HCT116 (cell line): ENCODE measurements around the gene CHAC1. TPM values are rescaled to one million over a fixed set of nuclear protein-coding genes. Genes with fewer than 3 reads are reported as not detected.

Source experiments
- ATAC-seq: fragments of 200-7000 bp; cut with Tn5 transposase; 2 replicates; pipeline ENCODE4 v1.9.1; 2020; ENCODE audit warnings: mild to moderate bottlenecking, moderate library complexity
- BruUV-seq: library from RNA; stranded (reverse); fragments of 400-500 nt; replicated peaks from 2 replicates; lab custom pipeline; 2021; lab: Mats Ljungman, UMichigan
- CTCF ChIA-PET: fragments of 300-600 bp; sonication (Branson Sonifier 250); formaldehyde crosslinking; loops from one replicate; lab custom pipeline; 2021; ENCODE audit warnings: antibody characterized with exemption; lab: Charles Lee
- POLR2A ChIA-PET: fragments of 300-600, 350-600 bp; sonication (Branson Sonifier 250); formaldehyde crosslinking; loops from one replicate; lab custom pipeline; 2021; ENCODE audit warnings: antibody characterized with exemption; lab: Charles Lee
- RAD21 ChIA-PET, 2 experiments: fragments of 300-600 bp; sonication (Branson Sonifier 250); formaldehyde crosslinking; loops; one replicate each; lab custom pipeline; 2023; ENCODE audit warnings: low total read pairs in 2 of 2; ENCODE audit not compliant: uncharacterized antibody in 2 of 2, unreplicated experiment in 2 of 2, low non-redundant PET in 1 of 2; lab: Charles Lee
- DNase-seq: peaks from one replicate; pipeline ENCODE4 v3.0.0-alpha.2; 2010; ENCODE audit warnings: low read depth, low spot score
- H2AFZ ChIP-seq: fragments of 200-600 bp; shearing (Covaris generic), sonication (generic); 2 replicates; pipeline ENCODE4 v1.6.1; 2017; ENCODE audit warnings: low read depth, mixed run types, mixed read lengths, antibody characterized with exemption, low read length; ENCODE audit not compliant: poor library complexity, severe bottlenecking
- H3K27ac ChIP-seq: 2 replicates; pipeline ENCODE4 v1.5.1; 2012; ENCODE audit warnings: low read depth, low read length
- H3K27me3 ChIP-seq: fragments of 200-600 bp; sonication (generic); 2 replicates; pipeline ENCODE4 v1.6.1; 2016; ENCODE audit warnings: mixed run types, low read length, mixed read lengths; ENCODE audit not compliant: insufficient read depth
- H3K36me3 ChIP-seq, 2 experiments: fragments of 200-500 bp in 1 of 2; fragments of 200-600 bp in 1 of 2; sonication (Bioruptor generic) in 1 of 2; sonication (generic) in 1 of 2; 2 replicates each; pipeline versions ENCODE4 v1.5.1 to v1.6.1; 2014 to 2016; ENCODE audit warnings: low read length in 2 of 2, inconsistent platforms in 1 of 2, mixed read lengths in 1 of 2, mixed run types in 1 of 2; ENCODE audit not compliant: insufficient read depth in 2 of 2, control insufficient read depth in 1 of 2
- H3K4me1 ChIP-seq, 2 experiments: fragments of 200-600 bp in 1 of 2; sonication (generic) in 1 of 2; 2 replicates each; pipeline versions ENCODE4 v1.5.1 to v1.6.1; 2012 to 2017; ENCODE audit warnings: low read length in 2 of 2, inconsistent platforms in 1 of 2, mild to moderate bottlenecking in 1 of 2, mixed read lengths in 1 of 2, mixed run types in 1 of 2, moderate library complexity in 1 of 2; ENCODE audit not compliant: insufficient read depth in 2 of 2, control insufficient read depth in 1 of 2
- H3K4me2 ChIP-seq: fragments of 200-600 bp; sonication (generic); 2 replicates; pipeline ENCODE4 v1.6.1; 2017; ENCODE audit warnings: mixed run types, low read length, mixed read lengths
- H3K4me3 ChIP-seq, 2 experiments: fragments of 200-600 bp in 1 of 2; sonication (generic) in 1 of 2; replicated peaks in 1 of 2; 2 replicates each; pipeline ENCODE4 v1.5.1; 2011 to 2016; ENCODE audit warnings: low read length in 2 of 2, control low read depth in 1 of 2, low read depth in 1 of 2, mild to moderate bottlenecking in 1 of 2, mixed read lengths in 1 of 2, mixed run types in 1 of 2
- H3K79me2 ChIP-seq: fragments of 200-600 bp; sonication (generic); 2 replicates; pipeline ENCODE4 v1.6.1; 2017; ENCODE audit warnings: mild to moderate bottlenecking, mixed run types, low read length, moderate library complexity, mixed read lengths; ENCODE audit not compliant: insufficient read depth
- H3K9ac ChIP-seq: fragments of 200-600 bp; sonication (generic); 2 replicates; pipeline ENCODE4 v1.6.1; 2016; ENCODE audit warnings: low read length, mixed read lengths
- H3K9me2 ChIP-seq: fragments of 200-600 bp; sonication (generic), shearing (Covaris generic); 2 replicates; pipeline ENCODE4 v1.6.1; 2017; ENCODE audit warnings: mixed run types, mild to moderate bottlenecking, moderate library complexity; ENCODE audit not compliant: insufficient read depth
- H3K9me3 ChIP-seq, 2 experiments: fragments of 200-500 bp in 1 of 2; fragments of 200-600 bp in 1 of 2; sonication (Bioruptor generic) in 1 of 2; sonication (generic) in 1 of 2; 2 replicates each; pipeline ENCODE4 v1.6.1; 2014 to 2017; ENCODE audit warnings: low read length in 2 of 2, mixed read lengths in 2 of 2, inconsistent platforms in 1 of 2, low read depth in 1 of 2, mild to moderate bottlenecking in 1 of 2, mixed run types in 1 of 2, moderate library complexity in 1 of 2; ENCODE audit not compliant: control insufficient read depth in 1 of 2, insufficient read depth in 1 of 2
- H4K20me1 ChIP-seq: fragments of 200-600 bp; sonication (generic), shearing (Covaris generic); 2 replicates; pipeline ENCODE4 v1.6.1; 2017; ENCODE audit warnings: mixed run types, mild to moderate bottlenecking, moderate library complexity; ENCODE audit not compliant: insufficient read depth
- ATF3 ChIP-seq: IDR thresholded peaks from 2 replicates; pipeline ENCODE4 v1.6.1; 2012
- CBX3 ChIP-seq: IDR thresholded peaks from 2 replicates; pipeline ENCODE4 v1.6.1; 2012; ENCODE audit warnings: low read depth
- CEBPB ChIP-seq: IDR thresholded peaks from 2 replicates; pipeline ENCODE4 v1.6.1; 2012; ENCODE audit warnings: low read depth
- ELF1 ChIP-seq: IDR thresholded peaks from 2 replicates; pipeline ENCODE4 v1.6.1; 2012; ENCODE audit warnings: low read depth, borderline replicate concordance
- EZH2phosphoT487 ChIP-seq: fragments of 200-600 bp; IDR thresholded peaks from 2 replicates; pipeline ENCODE4 v1.6.1; 2018; ENCODE audit warnings: antibody characterized with exemption, borderline replicate concordance
- POLR2A ChIP-seq: IDR thresholded peaks from 2 replicates; pipeline ENCODE4 v1.7.0; 2011; ENCODE audit warnings: borderline replicate concordance; ENCODE audit not compliant: insufficient read depth, insufficient read length; ENCODE audit errors: extremely low read depth
- SIN3A ChIP-seq: IDR thresholded peaks from 2 replicates; pipeline ENCODE4 v1.6.1; 2012; ENCODE audit warnings: low read depth
- SP1 ChIP-seq: IDR thresholded peaks from 2 replicates; pipeline ENCODE4 v1.6.1; 2012; ENCODE audit warnings: low read depth
- SRF ChIP-seq: IDR thresholded peaks from 2 replicates; pipeline ENCODE4 v1.6.1; 2012; ENCODE audit warnings: low read depth
- TCF7L2 ChIP-seq: IDR thresholded peaks from 2 replicates; pipeline ENCODE4 v1.7.0; 2011; ENCODE audit warnings: borderline replicate concordance, inconsistent platforms; ENCODE audit not compliant: insufficient read depth, insufficient read length; ENCODE audit errors: extremely low read depth
- intact Hi-C: fragments of 100-400 bp; cut with micrococcal nuclease; formaldehyde crosslinking; loops from 2 replicates; pipeline ENCODE4 v1.10.0; 2022
- total RNA-seq: library from RNA; stranded (reverse); gene quantifications from one replicate; pipeline ENCODE4 v1.2.1, GENCODE V29; 2021; ENCODE audit not compliant: unreplicated experiment

CHAC1 gene
- total RNA-seq, 1 experiment from 2014 or later, result 58.9 TPM

- no peak for TF ChIP-seq EZH2phosphoT487
- TF ChIP-seq CBX3, result no peak
- TF ChIP-seq POLR2A, result no peak
- TF ChIP-seq SIN3A, result no peak
- no peak for TF ChIP-seq CEBPB
- TF ChIP-seq SRF, result no peak
- no peak for TF ChIP-seq SP1
- TF ChIP-seq ELF1, result no peak
Observed at GRCh38 chr15:40906091-40906990, 46.9 kb upstream of the CHAC1 start (continued).

GRCh38 chr15:40906991-40907802 lies 46.1 kb upstream of the CHAC1 start:
- H3K79me2 ChIP-seq, result no peaks in the 10 kb centered on the region
- H2AFZ ChIP-seq, result no peak overlapping the region
- no peaks in the 10 kb centered on the region for H4K20me1 ChIP-seq
- peaks cover 0 to 7% of the 10 kb centered on the region in 2 experiments; a peak in 1 of 4 replicates for H3K36me3 ChIP-seq
- H3K4me3 ChIP-seq, result peak overlapping the region; percentile 41 to 64
- no peak for DNase-seq
- CTCF ChIA-PET, result interaction anchor here (0.6 to 6.8 kb wide), 6 partner anchors 8 to 560 kb away, joined by 3 to 69 read pairs (median 8); partner anchors contain the start of genes CHAC1 and DLL4
- POLR2A ChIA-PET, result interaction anchor here (1.3 to 3.4 kb wide), 2 partner anchors 22 to 46 kb away, joined by 3 to 35 read pairs; partner anchors contain the start of genes CHAC1 and DLL4
- TF ChIP-seq ATF3 (no peak), TCF7L2 (peak; percentile 86)
- H3K27me3 ChIP-seq, result no peaks in the 10 kb centered on the region
- H3K4me1 ChIP-seq, result peaks cover 32 to 40% of the 10 kb centered on the region in 2 experiments
- H3K9ac ChIP-seq, result peak overlapping the region; percentile 67
- RAD21 ChIA-PET, result interaction anchor here in 1 of 2 experiments (0.6 to 1.5 kb wide), 2 partner anchors 34 to 228 kb away, joined by 3 to 4 read pairs; no protein-coding TSS in a partner anchor
- peak overlapping the region; percentile 99 for H3K4me2 ChIP-seq
- no TSS peak for BruUV-seq
- no peaks in the 10 kb centered on the region for H3K9me3 ChIP-seq
- peak overlapping the region; percentile 94 for H3K27ac ChIP-seq
- ATAC-seq, result 0 out of 2 replicates have a peak, but pooled peaks have one; percentile 0
- no peaks in the 10 kb centered on the region for H3K9me2 ChIP-seq
- intact Hi-C loops, result loop anchor here (1.0 to 2.0 kb wide), 3 partner anchors 22 to 426 kb away; partner anchors contain the start of genes DLL4, NUSAP1 and OIP5
